CD14-positive monocyte (primary cell): ENCODE results near the gene GJC1. TPM values are rescaled to one million over a fixed set of nuclear protein-coding genes. Genes with fewer than 3 reads are reported as not detected.
A peak's percentile ranks its signal among the peaks of the same experiment; 100 is the strongest.

Source experiments
- DNase-seq, 3 donors: peaks; one replicate each; pipeline ENCODE4 v3.0.0-alpha.2; 2011 to 2022
- H2AFZ ChIP-seq: 2 replicates; pipeline ENCODE4 v1.6.0; 2012; ENCODE audit warnings: mild to moderate bottlenecking, low read depth, low read length, inconsistent platforms; ENCODE audit not compliant: insufficient read depth, poor library complexity, severe bottlenecking
- H3K27ac ChIP-seq, 2 donors: 1 replicate in 1 of 2; 2 replicates in 1 of 2; pipeline ENCODE4 v1.5.1; 2012 to 2013; ENCODE audit warnings: low read length in 2 of 2, control low read depth in 1 of 2, inconsistent platforms in 1 of 2, low read depth in 1 of 2, mild to moderate bottlenecking in 1 of 2
- H3K27me3 ChIP-seq, 2 donors: one replicate each; pipeline versions ENCODE4 v1.6.0 to v1.6.1; 2011 to 2013; ENCODE audit warnings: low read length in 2 of 2; ENCODE audit not compliant: control insufficient read depth in 2 of 2, insufficient read depth in 2 of 2
- H3K36me3 ChIP-seq, 2 donors: replicated peaks in 1 of 2; 1 replicate in 1 of 2; 2 replicates in 1 of 2; pipeline versions ENCODE4 v1.5.1 to v1.6.1; 2012 to 2013; ENCODE audit warnings: low read length in 2 of 2, control low read depth in 1 of 2, inconsistent platforms in 1 of 2, mild to moderate bottlenecking in 1 of 2; ENCODE audit not compliant: insufficient read depth in 2 of 2, control insufficient read depth in 1 of 2
- H3K4me1 ChIP-seq, 2 donors: 1 replicate in 1 of 2; 2 replicates in 1 of 2; pipeline versions ENCODE4 v1.5.1 to v1.6.1; 2012 to 2013; ENCODE audit warnings: low read length in 2 of 2, control low read depth in 1 of 2, inconsistent platforms in 1 of 2, mild to moderate bottlenecking in 1 of 2, moderate library complexity in 1 of 2; ENCODE audit not compliant: insufficient read depth in 2 of 2, control insufficient read depth in 1 of 2
- H3K4me2 ChIP-seq: replicated peaks from 2 replicates; pipeline ENCODE3; 2012; ENCODE audit warnings: low read length, moderate library complexity, mild to moderate bottlenecking; ENCODE audit not compliant: poor library complexity, severe bottlenecking; ENCODE audit errors: extremely low read depth
- H3K4me3 ChIP-seq, 3 experiments: fragments of 200-600 bp in 1 of 3; sonication (generic) in 1 of 3; replicated peaks in 1 of 3; 1 replicate in 2 of 3; 2 replicates in 1 of 3; pipeline ENCODE4 v1.5.1; 2011 to 2013; ENCODE audit warnings: low read length in 3 of 3, mild to moderate bottlenecking in 3 of 3, control low read depth in 2 of 3, low read depth in 2 of 3, inconsistent platforms in 1 of 3, moderate library complexity in 1 of 3
- H3K79me2 ChIP-seq: 2 replicates; pipeline ENCODE4 v1.6.0; 2012; ENCODE audit warnings: mild to moderate bottlenecking, control low read depth, inconsistent platforms, low read length, moderate library complexity; ENCODE audit not compliant: insufficient read depth
- H3K9ac ChIP-seq: 2 replicates; pipeline ENCODE4 v1.6.0; 2017; ENCODE audit warnings: low read length, mild to moderate bottlenecking; ENCODE audit not compliant: insufficient read depth, poor library complexity, severe bottlenecking
- H3K9me3 ChIP-seq, 2 donors: replicated peaks in 1 of 2; 1 replicate in 1 of 2; 2 replicates in 1 of 2; pipeline versions ENCODE4 v1.5.1 to v1.6.1; 2012 to 2013; ENCODE audit warnings: low read length in 2 of 2, control low read depth in 1 of 2; ENCODE audit not compliant: control insufficient read depth in 1 of 2, insufficient read depth in 1 of 2
- H4K20me1 ChIP-seq: 2 replicates; pipeline ENCODE4 v1.6.0; 2012; ENCODE audit warnings: mild to moderate bottlenecking, low read length, control low read depth, moderate library complexity; ENCODE audit not compliant: insufficient read depth
- H3K27ac Mint-ChIP-seq, 7 donors: one replicate each; pipeline ENCODE4 v1.8.0; 2020; ENCODE audit warnings: mild to moderate bottlenecking in 7 of 7, mixed read lengths in 7 of 7, moderate library complexity in 6 of 7, inconsistent platforms in 2 of 7
- H3K27me3 Mint-ChIP-seq, 3 donors: one replicate each; pipeline ENCODE4 v1.8.0; 2021 to 2022; ENCODE audit warnings: low read depth in 3 of 3, mild to moderate bottlenecking in 3 of 3, mixed read lengths in 3 of 3, moderate library complexity in 3 of 3, inconsistent platforms in 1 of 3
- H3K36me3 Mint-ChIP-seq, 2 donors: one replicate each; pipeline ENCODE4 v1.8.0; 2020; ENCODE audit warnings: mixed read lengths in 2 of 2, inconsistent platforms in 1 of 2, mild to moderate bottlenecking in 1 of 2
- H3K4me1 Mint-ChIP-seq: one replicate; pipeline ENCODE4 v1.8.0; 2020; ENCODE audit warnings: mild to moderate bottlenecking, mixed read lengths
- H3K4me3 Mint-ChIP-seq, 2 donors: one replicate each; pipeline ENCODE4 v1.8.0; 2020; ENCODE audit warnings: mild to moderate bottlenecking in 2 of 2, mixed read lengths in 2 of 2, moderate library complexity in 1 of 2
- H3K9me3 Mint-ChIP-seq, 7 donors: one replicate each; pipeline ENCODE4 v1.8.0; 2020 to 2022; ENCODE audit warnings: mixed read lengths in 7 of 7, mild to moderate bottlenecking in 6 of 7, moderate library complexity in 6 of 7, inconsistent platforms in 2 of 7
- WGBS: methylation state at CpG from one replicate; pipeline ENCODE4 v1.1.5; 2013; ENCODE audit warnings: missing lambda C conversion rate; ENCODE audit not compliant: insufficient coverage; 5-methylcytosine and 5-hydroxymethylcytosine counted together
- intact Hi-C, 2 donors: fragments of 100-400 bp; cut with micrococcal nuclease; formaldehyde crosslinking; loops; one replicate each; pipeline versions ENCODE4 v1.15.0 to v1.15.1; 2023
- polyA plus RNA-seq, 3 donors: library from polyadenylated mRNA; depleted of rRNA in 1 of 3; unstranded in 2 of 3; stranded (reverse) in 1 of 3; fragments of 300-500 nt in 2 of 3; fragments of >200 nt in 1 of 3; fragmentation: Illumina TruSeq in 2 of 3; gene quantifications; 1 replicate in 2 of 3; 2 replicates in 1 of 3; pipeline ENCODE4 v1.2.3, GENCODE V29; 2012 to 2021
- TF ChIP-seq, protein P1 (sequence below): fragments of 200-600 bp; IDR thresholded peaks from one replicate; pipeline ENCODE4 v1.8.0; 2022; ENCODE audit warnings: antibody characterized with exemption, mild to moderate bottlenecking

GJC1 gene
- polyA plus RNA-seq, 3 donors: not detected

- Mint-ChIP-seq H3K4me1 (peaks cover 7% of the 10 kb centered on the region), H3K27ac (peak overlapping the region in 1 of 7 donors; percentile 64), H3K9me3 (peaks cover 0 to 2% (median 0%) of the 10 kb centered on the region in 7 donors), H3K4me3 (no peak overlapping the region), H3K36me3 (no peaks in the 10 kb centered on the region), H3K27me3 (peaks cover 14 to 42% (median 27%) of the 10 kb centered on the region in 3 donors)
- Histone ChIP-seq H3K4me3 (no peak overlapping the region), H3K4me2 (no peak overlapping the region), H3K4me1 (peaks cover 9 to 11% of the 10 kb centered on the region in 2 donors), H3K36me3 (no peaks in the 10 kb centered on the region), H3K9ac (no peak overlapping the region), H3K79me2 (no peaks in the 10 kb centered on the region), H3K27me3 (peaks cover 0 to 14% of the 10 kb centered on the region in 2 donors), H3K9me3 (no peaks in the 10 kb centered on the region), H3K27ac (no peak overlapping the region), H2AFZ (no peak overlapping the region), H4K20me1 (no peaks in the 10 kb centered on the region)
- WGBS: 76% methylated on average over 14 of the region's 17 CpGs
- TF ChIP-seq, protein P1, sequence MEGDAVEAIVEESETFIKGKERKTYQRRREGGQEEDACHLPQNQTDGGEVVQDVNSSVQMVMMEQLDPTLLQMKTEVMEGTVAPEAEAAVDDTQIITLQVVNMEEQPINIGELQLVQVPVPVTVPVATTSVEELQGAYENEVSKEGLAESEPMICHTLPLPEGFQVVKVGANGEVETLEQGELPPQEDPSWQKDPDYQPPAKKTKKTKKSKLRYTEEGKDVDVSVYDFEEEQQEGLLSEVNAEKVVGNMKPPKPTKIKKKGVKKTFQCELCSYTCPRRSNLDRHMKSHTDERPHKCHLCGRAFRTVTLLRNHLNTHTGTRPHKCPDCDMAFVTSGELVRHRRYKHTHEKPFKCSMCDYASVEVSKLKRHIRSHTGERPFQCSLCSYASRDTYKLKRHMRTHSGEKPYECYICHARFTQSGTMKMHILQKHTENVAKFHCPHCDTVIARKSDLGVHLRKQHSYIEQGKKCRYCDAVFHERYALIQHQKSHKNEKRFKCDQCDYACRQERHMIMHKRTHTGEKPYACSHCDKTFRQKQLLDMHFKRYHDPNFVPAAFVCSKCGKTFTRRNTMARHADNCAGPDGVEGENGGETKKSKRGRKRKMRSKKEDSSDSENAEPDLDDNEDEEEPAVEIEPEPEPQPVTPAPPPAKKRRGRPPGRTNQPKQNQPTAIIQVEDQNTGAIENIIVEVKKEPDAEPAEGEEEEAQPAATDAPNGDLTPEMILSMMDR: no peak
- intact Hi-C loops: no loop called here
- peak in 1 of 3 donors; percentile 2 for DNase-seq
Observed at GRCh38 chr17:44781551-44782325, 48.3 kb downstream of the GJC1 start.

DNA sequence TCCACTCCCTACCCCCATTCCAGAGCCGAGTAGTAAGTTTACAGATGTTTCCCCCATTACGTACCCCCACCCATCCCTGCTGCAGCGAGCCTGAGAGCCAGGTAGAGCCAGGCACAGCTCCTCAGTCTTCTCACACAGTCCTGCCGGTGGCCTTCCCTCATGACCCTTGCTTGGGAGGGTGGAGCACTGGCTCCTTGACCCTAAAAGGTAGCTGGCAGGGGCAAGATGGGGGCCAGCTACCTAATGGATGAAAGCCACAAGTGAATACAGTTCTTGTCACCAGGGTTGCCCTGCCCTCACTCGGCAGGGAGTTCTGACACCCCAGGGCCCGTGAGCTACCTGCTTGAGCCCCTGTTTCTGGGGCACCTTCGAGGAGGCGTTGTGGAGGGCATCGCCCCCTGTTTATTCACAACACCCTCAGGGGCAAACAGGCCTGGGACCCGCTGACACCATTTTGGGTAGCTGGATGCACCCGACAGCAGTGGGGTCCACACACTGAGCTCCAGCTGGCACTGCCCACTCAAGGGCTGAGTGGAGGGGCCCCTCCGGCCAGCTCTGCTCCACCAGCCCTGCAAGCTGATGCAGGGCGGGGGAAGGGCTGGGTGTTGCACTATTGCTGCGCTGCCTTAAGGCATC, 49.1 kb downstream of the GJC1 start:
- Histone ChIP-seq H2AFZ (no peak overlapping the region), H3K4me1 (peaks cover 13 to 15% of the 10 kb centered on the region in 2 donors), H3K79me2 (no peaks in the 10 kb centered on the region), H3K4me3 (no peak overlapping the region), H3K9ac (no peak overlapping the region), H3K4me2 (no peak overlapping the region), H3K36me3 (no peaks in the 10 kb centered on the region), H4K20me1 (no peaks in the 10 kb centered on the region), H3K27me3 (peaks cover 0 to 21% of the 10 kb centered on the region in 2 donors), H3K9me3 (no peaks in the 10 kb centered on the region), H3K27ac (no peak overlapping the region)
- intact Hi-C loops: no loop called here
- H3K36me3 Mint-ChIP-seq: no peaks in the 10 kb centered on the region
- TF ChIP-seq, protein P1: no peak
- peaks cover 21 to 49% (median 31%) of the 10 kb centered on the region in 3 donors for H3K27me3 Mint-ChIP-seq
- no peak overlapping the region for H3K4me3 Mint-ChIP-seq
- H3K27ac Mint-ChIP-seq: no peak overlapping the region
- peaks cover 11% of the 10 kb centered on the region for H3K4me1 Mint-ChIP-seq
- WGBS: 94% methylated on average over 11 of the region's 14 CpGs
- peaks cover 0 to 2% (median 0%) of the 10 kb centered on the region in 7 donors for H3K9me3 Mint-ChIP-seq
- DNase-seq: no peak
